B cell (primary cell): ENCODE results near the gene CD101.

Source experiments
- EZH2 ChIP-seq: IDR thresholded peaks from 2 replicates; pipeline ENCODE4 v1.6.1; 2012; ENCODE audit warnings: borderline replicate concordance, low read depth, mild to moderate bottlenecking, moderate library complexity, low read length; ENCODE audit not compliant: insufficient read depth, poor library complexity, severe bottlenecking
- TF ChIP-seq, protein P1 (sequence below): fragments of 200-600 bp; IDR thresholded peaks from one replicate; pipeline ENCODE4 v1.8.0; 2022; ENCODE audit warnings: antibody characterized with exemption, mild to moderate bottlenecking

DNA sequence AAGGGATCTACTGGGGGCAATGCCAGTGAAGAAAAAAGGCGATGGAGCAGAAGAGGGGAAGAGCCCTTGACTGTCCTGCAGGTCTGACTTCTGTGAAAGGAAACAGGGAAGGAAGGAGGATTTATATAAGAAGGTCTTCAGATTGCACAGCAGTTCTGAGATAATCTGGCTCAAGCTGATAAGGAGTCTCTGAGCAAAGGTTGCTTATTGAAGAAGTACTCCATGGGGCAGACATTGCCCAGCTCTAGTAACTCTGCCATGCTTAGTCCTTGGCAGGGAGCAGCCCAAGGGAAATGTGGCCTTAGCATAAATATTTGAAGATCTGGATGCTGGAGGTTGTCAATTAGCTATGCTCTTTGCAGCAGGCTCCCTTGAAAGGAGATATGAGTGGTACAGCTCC, 42.7 kb downstream of the CD101 start:
- no peak for TF ChIP-seq EZH2
- TF ChIP-seq, protein P1, sequence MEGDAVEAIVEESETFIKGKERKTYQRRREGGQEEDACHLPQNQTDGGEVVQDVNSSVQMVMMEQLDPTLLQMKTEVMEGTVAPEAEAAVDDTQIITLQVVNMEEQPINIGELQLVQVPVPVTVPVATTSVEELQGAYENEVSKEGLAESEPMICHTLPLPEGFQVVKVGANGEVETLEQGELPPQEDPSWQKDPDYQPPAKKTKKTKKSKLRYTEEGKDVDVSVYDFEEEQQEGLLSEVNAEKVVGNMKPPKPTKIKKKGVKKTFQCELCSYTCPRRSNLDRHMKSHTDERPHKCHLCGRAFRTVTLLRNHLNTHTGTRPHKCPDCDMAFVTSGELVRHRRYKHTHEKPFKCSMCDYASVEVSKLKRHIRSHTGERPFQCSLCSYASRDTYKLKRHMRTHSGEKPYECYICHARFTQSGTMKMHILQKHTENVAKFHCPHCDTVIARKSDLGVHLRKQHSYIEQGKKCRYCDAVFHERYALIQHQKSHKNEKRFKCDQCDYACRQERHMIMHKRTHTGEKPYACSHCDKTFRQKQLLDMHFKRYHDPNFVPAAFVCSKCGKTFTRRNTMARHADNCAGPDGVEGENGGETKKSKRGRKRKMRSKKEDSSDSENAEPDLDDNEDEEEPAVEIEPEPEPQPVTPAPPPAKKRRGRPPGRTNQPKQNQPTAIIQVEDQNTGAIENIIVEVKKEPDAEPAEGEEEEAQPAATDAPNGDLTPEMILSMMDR, result no peak
